HEK293 (cell line): ENCODE results near the gene MOSPD3.

Experiments used
- OSR2 ChIP-seq: fragments of 450-650 bp; formaldehyde crosslinking; IDR thresholded peaks from 2 replicates; pipeline ENCODE4 v1.5.1; 2016; ENCODE audit warnings: missing biosample characterization, missing genetic modification characterization
- PATZ1 ChIP-seq: fragments of 450-650 bp; formaldehyde crosslinking; IDR thresholded peaks from 2 replicates; pipeline ENCODE4 v1.5.1; 2016; ENCODE audit warnings: missing biosample characterization, missing genetic modification characterization
- PRDM4 ChIP-seq: fragments of 450-650 bp; formaldehyde crosslinking; IDR thresholded peaks from 2 replicates; pipeline ENCODE4 v1.5.1; 2017; ENCODE audit warnings: missing biosample characterization, missing genetic modification characterization
- SP7 ChIP-seq: fragments of 450-650 bp; formaldehyde crosslinking; IDR thresholded peaks from 2 replicates; pipeline ENCODE4 v1.5.1; 2016; ENCODE audit warnings: missing biosample characterization, missing genetic modification characterization
- WT1 ChIP-seq: fragments of 450-650 bp; formaldehyde crosslinking; IDR thresholded peaks from 2 replicates; pipeline ENCODE4 v1.5.1; 2016; ENCODE audit warnings: missing biosample characterization, missing genetic modification characterization
- ZBTB1 ChIP-seq: fragments of 450-650 bp; formaldehyde crosslinking; IDR thresholded peaks from 2 replicates; pipeline ENCODE4 v1.5.1; 2016; ENCODE audit warnings: missing biosample characterization, missing genetic modification characterization
- ZBTB11 ChIP-seq: fragments of 450-650 bp; formaldehyde crosslinking; conservative IDR thresholded peaks from 2 replicates; pipeline ENCODE4 v1.5.1; 2016; ENCODE audit warnings: low read depth, missing biosample characterization, missing genetic modification characterization
- ZBTB17 ChIP-seq: fragments of 450-650 bp; formaldehyde crosslinking; IDR thresholded peaks from 2 replicates; pipeline ENCODE4 v1.5.1; 2016; ENCODE audit warnings: missing biosample characterization, missing genetic modification characterization
- ZBTB21 ChIP-seq: fragments of 450-650 bp; formaldehyde crosslinking; IDR thresholded peaks from 2 replicates; pipeline ENCODE4 v1.5.1; 2017; ENCODE audit warnings: missing biosample characterization, missing genetic modification characterization
- ZBTB7A ChIP-seq: fragments of 450-650 bp; formaldehyde crosslinking; IDR thresholded peaks from 2 replicates; pipeline ENCODE4 v1.5.1; 2016; ENCODE audit warnings: low read depth, missing biosample characterization, missing genetic modification characterization
- ZNF140 ChIP-seq: fragments of 450-650 bp; formaldehyde crosslinking; IDR thresholded peaks from 2 replicates; pipeline ENCODE4 v1.5.1; 2016; ENCODE audit warnings: missing biosample characterization, missing genetic modification characterization
- ZNF335 ChIP-seq: fragments of 450-650 bp; formaldehyde crosslinking; conservative IDR thresholded peaks from 2 replicates; pipeline ENCODE4 v1.5.1; 2016; ENCODE audit warnings: missing biosample characterization, missing genetic modification characterization
- ZNF416 ChIP-seq: fragments of 450-650 bp; formaldehyde crosslinking; IDR thresholded peaks from 2 replicates; pipeline ENCODE4 v1.5.1; 2016; ENCODE audit warnings: missing biosample characterization, missing genetic modification characterization
- ZNF600 ChIP-seq: fragments of 450-650 bp; formaldehyde crosslinking; IDR thresholded peaks from 2 replicates; pipeline ENCODE4 v1.5.1; 2016; ENCODE audit warnings: missing biosample characterization, missing genetic modification characterization
- ZNF654 ChIP-seq: fragments of 450-650 bp; formaldehyde crosslinking; IDR thresholded peaks from 2 replicates; pipeline ENCODE4 v1.5.1; 2016; ENCODE audit warnings: low read depth, missing biosample characterization, missing genetic modification characterization
- ZNF664 ChIP-seq: fragments of 450-650 bp; formaldehyde crosslinking; IDR thresholded peaks from 2 replicates; pipeline ENCODE4 v1.5.1; 2016; ENCODE audit warnings: missing biosample characterization, missing genetic modification characterization
- ZNF791 ChIP-seq: fragments of 450-650 bp; formaldehyde crosslinking; IDR thresholded peaks from 2 replicates; pipeline ENCODE4 v1.5.1; 2016; ENCODE audit warnings: missing biosample characterization, missing genetic modification characterization
- ZNF843 ChIP-seq: fragments of 450-650 bp; formaldehyde crosslinking; IDR thresholded peaks from 2 replicates; pipeline ENCODE4 v1.5.1; 2016; ENCODE audit warnings: missing biosample characterization, missing genetic modification characterization
- TF ChIP-seq, protein P1 (sequence below): fragments of 450-650 bp; formaldehyde crosslinking; IDR thresholded peaks from 2 replicates; pipeline ENCODE4 v1.5.1; 2017; ENCODE audit warnings: missing biosample characterization, mild to moderate bottlenecking, missing genetic modification characterization, moderate library complexity
- TF ChIP-seq, protein P2 (sequence below): fragments of 450-650 bp; formaldehyde crosslinking; IDR thresholded peaks from 2 replicates; pipeline ENCODE4 v1.5.1; 2016; ENCODE audit warnings: missing biosample characterization, missing genetic modification characterization
- TF ChIP-seq, protein P3 (sequence below): fragments of 450-650 bp; formaldehyde crosslinking; IDR thresholded peaks from 2 replicates; pipeline ENCODE4 v1.5.1; 2016; ENCODE audit warnings: missing biosample characterization, missing genetic modification characterization
- TF ChIP-seq, protein P4 (sequence below): fragments of 450-650 bp; formaldehyde crosslinking; conservative IDR thresholded peaks from 2 replicates; pipeline ENCODE4 v1.5.1; 2016; ENCODE audit warnings: low read depth, missing biosample characterization, missing genetic modification characterization

Gene MOSPD3

GRCh38 chr7:100586266-100587025 lies 25.9 kb upstream of the MOSPD3 start, which contains the start of gene FBXO24 (continued):
- TF ChIP-seq PRDM4 (tag by site-specific recombination) (no peak), ZBTB7A (tag by site-specific recombination) (peak; percentile 88; the same call in 1 of the 2 replicates), ZNF843 (tag by site-specific recombination) (no peak), OSR2 (no peak), ZBTB11 (tag by site-specific recombination) (no peak), ZBTB1 (tag by site-specific recombination) (no peak), PATZ1 (0 out of 2 replicates have a peak, but pooled peaks have one; percentile 66), ZBTB21 (tag by site-specific recombination) (no peak), ZNF664 (tag by site-specific recombination) (no peak), ZNF791 (tag by site-specific recombination) (no peak), ZNF335 (tag by site-specific recombination) (0 out of 2 replicates have a peak, but pooled peaks have one; percentile 11), ZNF140 (tag by site-specific recombination) (no peak), WT1 (tag by site-specific recombination) (no peak), ZNF654 (tag by site-specific recombination) (no peak), ZNF416 (tag by site-specific recombination) (no peak), ZNF600 (tag by site-specific recombination) (no peak), ZBTB17 (peak; percentile 54), SP7 (tag by site-specific recombination) (no peak)
- TF ChIP-seq, protein P1, sequence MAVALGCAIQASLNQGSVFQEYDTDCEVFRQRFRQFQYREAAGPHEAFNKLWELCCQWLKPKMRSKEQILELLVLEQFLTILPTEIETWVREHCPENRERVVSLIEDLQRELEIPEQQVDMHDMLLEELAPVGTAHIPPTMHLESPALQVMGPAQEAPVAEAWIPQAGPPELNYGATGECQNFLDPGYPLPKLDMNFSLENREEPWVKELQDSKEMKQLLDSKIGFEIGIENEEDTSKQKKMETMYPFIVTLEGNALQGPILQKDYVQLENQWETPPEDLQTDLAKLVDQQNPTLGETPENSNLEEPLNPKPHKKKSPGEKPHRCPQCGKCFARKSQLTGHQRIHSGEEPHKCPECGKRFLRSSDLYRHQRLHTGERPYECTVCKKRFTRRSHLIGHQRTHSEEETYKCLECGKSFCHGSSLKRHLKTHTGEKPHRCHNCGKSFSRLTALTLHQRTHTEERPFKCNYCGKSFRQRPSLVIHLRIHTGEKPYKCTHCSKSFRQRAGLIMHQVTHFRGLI (tag by site-specific recombination): no peak
- TF ChIP-seq, protein P2, sequence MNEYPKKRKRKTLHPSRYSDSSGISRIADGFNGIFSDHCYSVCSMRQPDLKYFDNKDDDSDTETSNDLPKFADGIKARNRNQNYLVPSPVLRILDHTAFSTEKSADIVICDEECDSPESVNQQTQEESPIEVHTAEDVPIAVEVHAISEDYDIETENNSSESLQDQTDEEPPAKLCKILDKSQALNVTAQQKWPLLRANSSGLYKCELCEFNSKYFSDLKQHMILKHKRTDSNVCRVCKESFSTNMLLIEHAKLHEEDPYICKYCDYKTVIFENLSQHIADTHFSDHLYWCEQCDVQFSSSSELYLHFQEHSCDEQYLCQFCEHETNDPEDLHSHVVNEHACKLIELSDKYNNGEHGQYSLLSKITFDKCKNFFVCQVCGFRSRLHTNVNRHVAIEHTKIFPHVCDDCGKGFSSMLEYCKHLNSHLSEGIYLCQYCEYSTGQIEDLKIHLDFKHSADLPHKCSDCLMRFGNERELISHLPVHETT (tag by site-specific recombination): no peak
- TF ChIP-seq, protein P3, sequence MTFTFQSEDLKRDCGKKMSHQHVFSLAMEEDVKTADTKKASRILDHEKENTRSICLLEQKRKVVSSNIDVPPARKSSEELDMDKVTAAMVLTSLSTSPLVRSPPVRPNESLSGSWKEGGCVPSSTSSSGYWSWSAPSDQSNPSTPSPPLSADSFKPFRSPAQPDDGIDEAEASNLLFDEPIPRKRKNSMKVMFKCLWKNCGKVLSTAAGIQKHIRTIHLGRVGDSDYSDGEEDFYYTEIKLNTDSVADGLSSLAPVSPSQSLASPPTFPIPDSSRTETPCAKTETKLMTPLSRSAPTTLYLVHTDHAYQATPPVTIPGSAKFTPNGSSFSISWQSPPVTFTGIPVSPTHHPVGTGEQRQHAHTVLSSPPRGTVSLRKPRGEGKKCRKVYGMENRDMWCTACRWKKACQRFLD (tag by site-specific recombination): no peak
- TF ChIP-seq, protein P4, sequence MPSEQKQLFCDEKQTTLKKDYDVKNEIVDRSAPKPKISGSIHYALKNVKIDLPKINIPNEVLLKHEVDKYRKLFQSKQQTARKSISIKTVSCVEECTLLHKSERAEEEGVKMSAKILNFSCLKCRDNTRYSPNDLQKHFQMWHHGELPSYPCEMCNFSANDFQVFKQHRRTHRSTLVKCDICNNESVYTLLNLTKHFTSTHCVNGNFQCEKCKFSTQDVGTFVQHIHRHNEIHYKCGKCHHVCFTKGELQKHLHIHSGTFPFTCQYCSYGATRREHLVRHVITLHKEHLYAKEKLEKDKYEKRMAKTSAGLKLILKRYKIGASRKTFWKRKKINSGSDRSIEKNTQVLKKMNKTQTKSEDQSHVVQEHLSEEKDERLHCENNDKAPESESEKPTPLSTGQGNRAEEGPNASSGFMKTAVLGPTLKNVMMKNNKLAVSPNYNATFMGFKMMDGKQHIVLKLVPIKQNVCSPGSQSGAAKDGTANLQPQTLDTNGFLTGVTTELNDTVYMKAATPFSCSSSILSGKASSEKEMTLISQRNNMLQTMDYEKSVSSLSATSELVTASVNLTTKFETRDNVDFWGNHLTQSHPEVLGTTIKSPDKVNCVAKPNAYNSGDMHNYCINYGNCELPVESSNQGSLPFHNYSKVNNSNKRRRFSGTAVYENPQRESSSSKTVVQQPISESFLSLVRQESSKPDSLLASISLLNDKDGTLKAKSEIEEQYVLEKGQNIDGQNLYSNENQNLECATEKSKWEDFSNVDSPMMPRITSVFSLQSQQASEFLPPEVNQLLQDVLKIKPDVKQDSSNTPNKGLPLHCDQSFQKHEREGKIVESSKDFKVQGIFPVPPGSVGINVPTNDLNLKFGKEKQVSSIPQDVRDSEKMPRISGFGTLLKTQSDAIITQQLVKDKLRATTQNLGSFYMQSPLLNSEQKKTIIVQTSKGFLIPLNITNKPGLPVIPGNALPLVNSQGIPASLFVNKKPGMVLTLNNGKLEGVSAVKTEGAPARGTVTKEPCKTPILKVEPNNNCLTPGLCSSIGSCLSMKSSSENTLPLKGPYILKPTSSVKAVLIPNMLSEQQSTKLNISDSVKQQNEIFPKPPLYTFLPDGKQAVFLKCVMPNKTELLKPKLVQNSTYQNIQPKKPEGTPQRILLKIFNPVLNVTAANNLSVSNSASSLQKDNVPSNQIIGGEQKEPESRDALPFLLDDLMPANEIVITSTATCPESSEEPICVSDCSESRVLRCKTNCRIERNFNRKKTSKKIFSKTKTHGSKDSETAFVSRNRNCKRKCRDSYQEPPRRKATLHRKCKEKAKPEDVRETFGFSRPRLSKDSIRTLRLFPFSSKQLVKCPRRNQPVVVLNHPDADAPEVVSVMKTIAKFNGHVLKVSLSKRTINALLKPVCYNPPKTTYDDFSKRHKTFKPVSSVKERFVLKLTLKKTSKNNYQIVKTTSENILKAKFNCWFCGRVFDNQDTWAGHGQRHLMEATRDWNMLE (tag by site-specific recombination): no peak
